HG03442 (cell line): ENCODE measurements around the gene HCN2.
"Not testable (repeated sequence)": the region's sequence is repeated elsewhere in the genome, so short reads cannot be mapped to it uniquely, and the experiment has no call there.

Experiments used
- ATAC-seq: cut with Tn5 transposase; IDR thresholded peaks from one replicate; pipeline ENCODE4 v1.9.1; 2021; ENCODE audit warnings: mild to moderate bottlenecking, moderate library complexity; ENCODE audit not compliant: unreplicated experiment

The HCN2 gene

GRCh38 chr19:584240-585001, 5.3 kb upstream of the HCN2 start:
- ATAC-seq: no peak

DNA sequence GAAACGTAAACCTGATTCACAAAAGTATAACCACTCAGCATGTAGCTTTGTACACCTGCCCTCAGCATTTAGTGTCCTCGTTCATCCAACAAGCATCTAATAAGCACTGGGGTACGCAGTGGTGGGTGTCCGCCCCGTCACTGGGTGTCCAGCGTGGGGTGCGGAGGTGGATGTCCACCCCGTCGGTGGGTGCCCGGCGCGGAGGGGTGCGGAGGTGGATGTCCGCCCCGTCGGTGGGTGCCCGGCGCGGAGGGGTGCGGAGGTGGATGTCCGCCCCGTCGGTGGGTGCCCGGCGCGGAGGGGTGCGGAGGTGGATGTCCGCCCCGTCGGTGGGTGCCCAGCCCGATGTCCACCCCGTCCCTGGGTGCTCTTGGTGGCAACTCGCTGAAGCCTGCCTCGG, 4.5 kb upstream of the HCN2 start:
- not testable (repeated sequence) for ATAC-seq

- no peak for ATAC-seq
Observed at GRCh38 chr19:585551-586110, 4.0 kb upstream of the HCN2 start.

GRCh38 chr19:588093-588740, 1.5 kb upstream of the HCN2 start:
- ATAC-seq: no peak

DNA sequence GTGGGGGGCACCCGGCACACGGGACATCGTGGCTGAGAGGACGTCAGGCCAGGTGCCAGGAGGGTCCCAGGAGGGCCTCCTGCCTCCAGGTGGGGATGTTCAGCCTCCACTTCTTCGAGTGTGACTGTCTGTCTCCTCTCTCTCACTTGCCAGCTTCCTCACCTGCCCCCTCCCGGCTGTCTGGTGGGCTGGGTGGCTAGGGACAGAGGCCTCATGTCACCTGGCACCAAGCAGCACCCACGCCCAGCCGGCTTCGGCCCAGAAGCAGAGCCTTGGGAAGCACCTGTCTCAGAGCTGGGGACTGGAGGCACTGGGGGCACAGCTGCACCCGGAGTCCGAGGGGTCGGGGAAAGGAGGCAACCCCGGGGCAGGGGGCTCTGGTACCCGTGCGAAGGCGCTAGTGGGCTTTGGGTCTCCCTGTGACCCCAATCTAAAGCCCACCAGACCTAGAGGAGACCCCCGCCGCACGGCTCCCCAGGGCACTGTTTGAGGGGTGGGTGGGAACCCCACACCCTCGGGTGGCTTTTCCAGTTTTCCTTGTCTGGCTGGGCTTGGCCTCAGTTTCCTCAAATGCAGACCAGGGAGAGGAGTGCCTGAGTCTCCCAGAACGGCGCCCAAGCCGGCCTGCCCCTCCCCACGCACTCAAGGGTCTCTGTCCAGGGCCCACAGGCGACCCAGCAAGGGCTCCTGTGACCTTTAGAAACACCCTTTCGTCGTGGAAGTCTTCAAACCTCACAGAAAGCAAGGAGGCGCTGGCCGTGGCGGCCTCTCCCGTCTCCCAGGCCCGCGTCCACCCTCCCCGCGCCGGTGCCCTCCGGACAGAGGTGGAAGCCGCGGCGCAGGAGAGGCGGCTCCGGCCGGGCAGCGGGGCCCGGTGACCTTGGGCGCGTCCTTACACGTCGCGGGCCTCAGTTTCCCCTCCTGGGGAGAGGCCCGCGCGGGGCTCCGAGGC, 664 bp upstream of the HCN2 start:
- ATAC-seq: no peak

DNA sequence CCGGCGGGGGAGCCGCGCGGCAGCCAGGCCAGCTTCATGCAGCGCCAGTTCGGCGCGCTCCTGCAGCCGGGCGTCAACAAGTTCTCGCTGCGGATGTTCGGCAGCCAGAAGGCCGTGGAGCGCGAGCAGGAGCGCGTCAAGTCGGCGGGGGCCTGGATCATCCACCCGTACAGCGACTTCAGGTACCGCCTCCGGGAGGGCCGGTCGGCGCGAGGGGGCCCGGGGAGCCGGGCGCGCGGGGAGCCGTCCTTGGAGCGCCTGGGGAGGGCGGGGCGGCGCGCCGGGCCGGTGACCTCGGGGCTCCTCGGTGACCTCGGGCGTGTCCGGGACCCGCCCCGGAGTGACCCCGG, 690 bp downstream of the HCN2 start:
- ATAC-seq: no peak

GRCh38 chr19:590750-591098, 1.0 kb downstream of the HCN2 start:
- no peak for ATAC-seq

DNA sequence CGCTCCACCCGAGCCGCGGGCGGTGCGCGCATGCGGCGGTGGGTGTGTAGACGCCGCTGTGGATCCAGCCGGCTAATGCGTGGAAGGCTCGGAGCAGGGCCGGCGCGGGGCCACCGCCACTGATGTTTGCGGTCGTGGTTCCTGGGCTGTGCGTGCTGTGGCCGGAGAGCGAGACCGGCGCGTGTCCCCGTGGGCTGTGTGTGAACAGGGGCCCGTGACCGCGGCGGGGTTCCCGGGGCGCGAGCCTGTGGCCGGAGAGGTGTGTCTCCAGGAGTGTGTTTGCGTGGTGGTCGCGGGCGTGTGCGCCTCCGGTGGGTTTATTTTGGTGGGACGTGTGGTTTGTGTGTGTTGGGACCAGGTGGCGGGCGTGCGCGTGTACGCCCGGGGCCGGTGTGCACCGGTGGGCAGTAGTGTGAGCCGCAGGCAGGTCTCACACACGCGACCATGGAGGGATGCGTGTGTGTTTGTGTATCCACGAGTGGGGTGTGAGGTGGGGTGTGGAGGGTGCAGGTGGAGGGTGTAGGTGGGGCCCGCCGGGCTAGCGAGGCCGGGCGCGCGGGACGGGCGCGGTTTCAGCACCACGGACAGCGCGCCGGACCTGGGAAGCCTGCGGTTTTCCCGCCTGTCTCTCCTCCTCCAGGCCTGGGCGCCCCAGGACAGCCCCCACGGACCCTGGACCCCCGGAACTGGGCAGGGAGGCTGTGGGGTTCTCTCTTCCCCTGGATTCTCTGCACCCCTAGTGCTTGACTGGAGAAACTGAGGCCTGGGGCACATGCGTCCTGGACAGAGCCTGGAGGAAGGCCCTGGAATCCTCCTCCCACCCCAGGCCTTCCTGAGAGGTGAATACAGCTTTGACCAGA, 1.6 kb downstream of the HCN2 start:
- no peak for ATAC-seq

DNA sequence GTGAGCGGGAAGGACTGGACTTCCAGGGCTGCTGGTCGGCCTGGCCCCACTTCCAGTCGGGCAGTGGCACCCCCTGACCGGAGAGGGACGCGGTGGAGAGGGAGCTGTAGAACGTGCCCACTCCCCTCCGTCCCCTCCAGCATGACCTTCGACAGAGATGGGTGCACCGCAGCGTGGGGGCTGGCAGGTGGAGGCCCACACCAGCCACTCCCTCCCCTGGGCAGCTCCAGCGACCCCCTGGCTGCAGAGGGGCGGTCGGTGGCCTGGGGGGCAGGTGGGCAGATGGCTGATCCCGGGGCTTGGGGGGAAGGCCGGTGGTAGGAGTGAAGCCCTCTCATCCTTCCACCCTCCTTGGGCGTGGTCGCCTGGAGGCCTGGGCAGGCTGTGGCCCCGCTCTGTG, 2.4 kb downstream of the HCN2 start:
- ATAC-seq: no peak

GRCh38 chr19:593055-593454, 3.4 kb downstream of the HCN2 start:
- no peak for ATAC-seq

DNA sequence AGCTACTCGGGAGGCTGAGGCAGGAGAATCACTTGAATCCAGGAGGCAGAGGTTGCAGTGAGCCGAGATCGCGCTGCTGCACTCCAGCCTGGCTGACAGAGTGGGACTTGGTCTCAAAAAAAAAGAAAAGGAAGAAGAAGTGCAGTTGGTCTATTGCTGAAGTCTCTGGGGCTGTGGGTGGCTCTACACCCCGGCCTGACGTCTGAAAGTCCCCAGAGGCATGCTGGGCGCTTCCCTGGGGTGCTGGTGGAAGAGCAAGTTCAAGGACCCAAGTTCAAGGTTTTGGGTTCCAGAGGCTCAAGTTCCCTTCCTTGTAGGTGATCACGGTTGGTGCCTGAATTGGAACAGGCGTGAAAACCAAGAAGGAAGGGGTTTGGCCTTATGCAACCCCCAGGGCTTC, 3.8 kb downstream of the HCN2 start:
- no peak for ATAC-seq

GRCh38 chr19:594265-594870, 4.7 kb downstream of the HCN2 start:
- ATAC-seq: no peak

DNA sequence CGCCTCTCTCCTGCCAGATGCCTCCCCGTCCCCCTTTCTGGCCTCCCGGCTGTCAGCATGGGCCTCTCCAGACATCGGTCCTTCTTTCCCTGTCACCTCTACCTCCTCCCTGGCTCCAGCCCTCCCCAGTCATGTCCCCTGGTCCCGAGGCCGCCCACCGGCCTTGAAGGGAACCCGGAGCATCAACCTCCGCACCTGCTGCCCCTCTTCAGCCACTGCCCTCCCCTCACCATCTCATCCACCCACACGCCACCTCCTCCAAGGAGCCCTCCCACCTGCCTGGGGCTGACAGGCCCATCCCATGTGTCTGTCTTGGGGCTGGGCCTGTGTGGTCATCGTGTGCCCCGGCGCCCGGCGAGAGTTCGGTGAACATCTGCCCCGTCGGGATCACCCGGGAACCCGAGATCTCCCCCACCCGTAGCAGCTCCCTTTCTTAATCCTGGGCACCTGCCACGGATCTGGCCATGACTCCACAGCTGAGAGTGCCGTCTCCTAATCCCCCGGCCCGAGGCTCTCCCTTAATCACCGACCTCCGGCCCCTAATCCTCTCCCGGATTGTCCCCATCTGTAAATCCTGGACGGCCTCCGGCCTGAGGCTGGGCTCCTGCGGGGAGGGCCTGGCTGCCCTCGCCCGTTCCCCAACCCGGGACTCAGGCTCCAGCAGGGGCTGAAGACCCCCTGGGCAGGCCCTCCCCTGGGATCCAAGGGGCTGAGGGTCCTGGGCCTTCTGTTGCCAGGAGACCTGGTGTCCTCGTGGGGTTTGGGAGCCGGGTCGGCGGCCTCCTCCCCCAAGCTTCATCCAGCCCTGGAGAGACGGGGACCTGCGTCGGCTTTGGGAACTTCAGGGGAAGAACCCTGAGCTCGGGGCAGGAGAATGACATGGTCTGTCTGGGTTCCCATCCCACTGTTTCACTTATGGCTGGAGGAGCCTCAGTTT, 5.9 kb downstream of the HCN2 start:
- no peak for ATAC-seq

- ATAC-seq: no peak
Observed at GRCh38 chr19:596263-596655, 6.6 kb downstream of the HCN2 start.

- no peak for ATAC-seq
Observed at GRCh38 chr19:597406-598315, 8.0 kb downstream of the HCN2 start.

- ATAC-seq: no peak
Observed at GRCh38 chr19:601310-601709, 11.6 kb downstream of the HCN2 start.

DNA sequence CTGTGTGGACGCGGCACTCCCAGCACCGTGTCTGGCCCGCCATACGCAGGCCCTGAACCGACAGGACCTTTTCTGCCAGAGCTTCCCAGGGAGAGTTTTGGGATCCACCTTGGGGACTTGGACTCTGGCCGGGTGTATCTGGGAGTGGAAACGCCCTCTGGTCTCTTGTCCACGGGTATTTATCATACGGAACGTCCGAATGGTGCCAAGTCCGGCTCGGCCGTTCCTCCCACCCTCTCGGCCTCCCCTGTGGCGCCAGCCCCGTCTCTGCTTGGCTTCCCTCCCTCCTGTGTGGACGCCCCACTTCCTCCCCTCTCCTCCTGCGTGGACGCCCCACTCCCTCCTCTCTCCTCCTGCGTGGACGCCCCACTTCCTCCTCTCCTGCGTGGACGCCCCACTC, 12.1 kb downstream of the HCN2 start:
- no peak for ATAC-seq
